Activated CD8-positive, alpha-beta T cell treated with anti-CD3 and anti-CD28 coated beads for 36 hours (primary cell): ENCODE results near the gene ANKRD10. TPM values are rescaled to one million over a fixed set of nuclear protein-coding genes. Genes with fewer than 3 reads are reported as not detected.

Experiments used
- ATAC-seq: fragments of 200-7000 bp; cut with Tn5 transposase; one replicate; pipeline ENCODE4 v1.10.0; 2021; ENCODE audit warnings: mild to moderate bottlenecking, moderate library complexity
- CTCF ChIA-PET: fragments of 350-600 bp; sonication (Branson Sonifier 250); formaldehyde crosslinking; loops from one replicate; lab custom pipeline; 2021; ENCODE audit warnings: antibody characterized with exemption; lab: Charles Lee
- POLR2A ChIA-PET: fragments of 350-600 bp; sonication (Branson Sonifier 250); formaldehyde crosslinking; loops from one replicate; lab custom pipeline; 2021; ENCODE audit warnings: antibody characterized with exemption; lab: Charles Lee
- DNase-seq: peaks from one replicate; pipeline ENCODE4 v3.0.0-alpha.2; 2020
- H3K27ac Mint-ChIP-seq: one replicate; pipeline ENCODE4 v1.8.0; 2021; ENCODE audit warnings: mild to moderate bottlenecking, mixed read lengths
- H3K27me3 Mint-ChIP-seq: one replicate; pipeline ENCODE4 v1.8.0; 2021; ENCODE audit warnings: mixed read lengths
- H3K36me3 Mint-ChIP-seq: one replicate; pipeline ENCODE4 v1.8.0; 2021; ENCODE audit warnings: low read depth, mixed read lengths
- H3K4me1 Mint-ChIP-seq: one replicate; pipeline ENCODE4 v1.8.0; 2021; ENCODE audit warnings: low read depth, mixed read lengths
- H3K4me3 Mint-ChIP-seq: one replicate; pipeline ENCODE4 v1.8.0; 2021; ENCODE audit warnings: mild to moderate bottlenecking, moderate library complexity, mixed read lengths
- H3K9me3 Mint-ChIP-seq: one replicate; pipeline ENCODE4 v1.8.0; 2021; ENCODE audit warnings: mixed read lengths
- intact Hi-C: fragments of 100-400 bp; cut with micrococcal nuclease; formaldehyde crosslinking; loops from one replicate; pipeline ENCODE4 v1.10.0; 2022
- total RNA-seq, 2 experiments: library from RNA; stranded (reverse); gene quantifications; one replicate each; pipeline ENCODE4 v1.2.3, GENCODE V29; 2021
- TF ChIP-seq, protein P1 (sequence below): fragments of 200-600 bp; IDR thresholded peaks from one replicate; pipeline ENCODE4 v1.8.0; 2022; ENCODE audit warnings: antibody characterized with exemption, mild to moderate bottlenecking

The ANKRD10 gene
- total RNA-seq, 2 experiments from 2014 or later: 81.6 to 86.1 TPM

GRCh38 chr13:110902370-110902769 lies 12.5 kb downstream of the ANKRD10 start:
- intact Hi-C loops: no loop called here
- no peaks in the 10 kb centered on the region for H3K27me3 Mint-ChIP-seq
- H3K9me3 Mint-ChIP-seq: no peaks in the 10 kb centered on the region
- DNase-seq (no peak), ATAC-seq (no peak)
- peaks cover 21% of the 10 kb centered on the region for H3K4me1 Mint-ChIP-seq
- no peak overlapping the region for H3K4me3 Mint-ChIP-seq
- H3K27ac Mint-ChIP-seq: no peak overlapping the region
- CTCF ChIA-PET: interaction anchor here (1.1 kb wide), 1 partner anchor 22 kb away, joined by 4 read pairs; no protein-coding TSS in a partner anchor
- peaks cover 44% of the 10 kb centered on the region for H3K36me3 Mint-ChIP-seq
- POLR2A ChIA-PET: interaction anchor here (2.8 kb wide), 1 partner anchor 11 kb away, joined by 21 read pairs; no protein-coding TSS in a partner anchor
- TF ChIP-seq, protein P1, sequence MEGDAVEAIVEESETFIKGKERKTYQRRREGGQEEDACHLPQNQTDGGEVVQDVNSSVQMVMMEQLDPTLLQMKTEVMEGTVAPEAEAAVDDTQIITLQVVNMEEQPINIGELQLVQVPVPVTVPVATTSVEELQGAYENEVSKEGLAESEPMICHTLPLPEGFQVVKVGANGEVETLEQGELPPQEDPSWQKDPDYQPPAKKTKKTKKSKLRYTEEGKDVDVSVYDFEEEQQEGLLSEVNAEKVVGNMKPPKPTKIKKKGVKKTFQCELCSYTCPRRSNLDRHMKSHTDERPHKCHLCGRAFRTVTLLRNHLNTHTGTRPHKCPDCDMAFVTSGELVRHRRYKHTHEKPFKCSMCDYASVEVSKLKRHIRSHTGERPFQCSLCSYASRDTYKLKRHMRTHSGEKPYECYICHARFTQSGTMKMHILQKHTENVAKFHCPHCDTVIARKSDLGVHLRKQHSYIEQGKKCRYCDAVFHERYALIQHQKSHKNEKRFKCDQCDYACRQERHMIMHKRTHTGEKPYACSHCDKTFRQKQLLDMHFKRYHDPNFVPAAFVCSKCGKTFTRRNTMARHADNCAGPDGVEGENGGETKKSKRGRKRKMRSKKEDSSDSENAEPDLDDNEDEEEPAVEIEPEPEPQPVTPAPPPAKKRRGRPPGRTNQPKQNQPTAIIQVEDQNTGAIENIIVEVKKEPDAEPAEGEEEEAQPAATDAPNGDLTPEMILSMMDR: no peak

DNA sequence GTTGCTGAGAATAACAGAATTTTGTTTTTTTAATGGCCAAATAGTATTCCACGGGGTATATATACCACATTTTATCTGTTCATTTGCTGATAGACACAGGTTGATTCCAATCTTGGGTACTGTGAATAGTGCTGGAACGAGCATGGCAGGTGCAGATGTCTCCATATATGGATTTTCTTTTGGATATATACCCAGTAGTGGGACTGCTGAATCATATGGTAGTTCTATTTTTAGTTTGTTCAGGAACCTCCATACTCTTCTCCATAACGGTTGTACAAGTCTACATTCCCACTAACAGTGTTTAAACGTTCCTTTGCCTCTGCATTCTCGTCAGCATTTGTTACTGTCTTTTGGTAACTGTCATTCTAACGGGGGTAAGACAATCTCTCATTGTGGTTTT lies 17.3 kb downstream of the ANKRD10 start:
- intact Hi-C loops: no loop called here
- ChIA-PET CTCF (no interaction called here), POLR2A (no interaction called here)
- no peak overlapping the region for H3K4me3 Mint-ChIP-seq
- peaks cover 23% of the 10 kb centered on the region for H3K36me3 Mint-ChIP-seq
- H3K27me3 Mint-ChIP-seq: no peaks in the 10 kb centered on the region
- H3K27ac Mint-ChIP-seq: no peak overlapping the region
- DNase-seq (no peak), ATAC-seq (no peak)
- TF ChIP-seq, protein P1: no peak
- H3K4me1 Mint-ChIP-seq: no peaks in the 10 kb centered on the region
- H3K9me3 Mint-ChIP-seq: no peaks in the 10 kb centered on the region

DNA sequence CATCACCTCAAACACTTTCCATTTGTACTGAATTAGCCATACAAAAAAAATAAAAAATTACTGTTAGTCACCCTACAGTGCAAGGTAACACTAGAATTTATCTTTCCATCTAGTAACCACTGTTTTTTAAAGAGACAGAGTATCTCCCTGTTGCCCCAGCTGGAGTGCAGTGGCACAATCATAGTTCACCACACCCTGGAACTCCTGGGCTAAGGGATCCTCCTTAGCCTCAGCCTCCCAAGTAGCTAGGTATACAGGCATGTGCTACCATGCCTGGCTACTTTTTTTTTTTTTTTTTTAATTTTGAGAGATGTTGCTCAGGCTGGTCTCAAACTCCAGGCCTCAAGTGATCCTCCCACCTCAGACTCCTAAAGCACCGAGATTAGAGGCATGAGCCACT lies 17.9 kb downstream of the ANKRD10 start:
- Mint-ChIP-seq H3K27ac (no peak overlapping the region), H3K9me3 (no peaks in the 10 kb centered on the region), H3K4me1 (no peaks in the 10 kb centered on the region), H3K36me3 (peaks cover 24% of the 10 kb centered on the region), H3K27me3 (no peaks in the 10 kb centered on the region), H3K4me3 (no peak overlapping the region)
- no peak for ATAC-seq
- POLR2A ChIA-PET: no interaction called here
- intact Hi-C loops: no loop called here
- TF ChIP-seq, protein P1: no peak
- CTCF ChIA-PET: no interaction called here
- no peak for DNase-seq

- peak overlapping the region; percentile 20 for H3K27ac Mint-ChIP-seq
- TF ChIP-seq, protein P1: no peak
- DNase-seq (no peak), ATAC-seq (no peak)
- ChIA-PET CTCF (no interaction called here), POLR2A (interaction anchor here (2.6 kb wide), 1 partner anchor 11 kb away, joined by 11 read pairs; no protein-coding TSS in a partner anchor)
- no peaks in the 10 kb centered on the region for H3K9me3 Mint-ChIP-seq
- intact Hi-C loops: no loop called here
- H3K36me3 Mint-ChIP-seq: peaks cover 20% of the 10 kb centered on the region
- H3K4me1 Mint-ChIP-seq: no peaks in the 10 kb centered on the region
- H3K27me3 Mint-ChIP-seq: no peaks in the 10 kb centered on the region
- H3K4me3 Mint-ChIP-seq: no peak overlapping the region
These were observed 20.8 kb downstream of the ANKRD10 start for GRCh38 chr13:110894086-110894485.

GRCh38 chr13:110893571-110893970 lies 21.3 kb downstream of the ANKRD10 start:
- H3K4me3 Mint-ChIP-seq: no peak overlapping the region
- POLR2A ChIA-PET: interaction anchor here (2.6 kb wide), 1 partner anchor 10 kb away, joined by 11 read pairs; no protein-coding TSS in a partner anchor
- H3K27ac Mint-ChIP-seq: no peak overlapping the region
- H3K4me1 Mint-ChIP-seq: no peaks in the 10 kb centered on the region
- H3K36me3 Mint-ChIP-seq: peaks cover 20% of the 10 kb centered on the region
- ATAC-seq (no peak), DNase-seq (no peak)
- CTCF ChIA-PET: no interaction called here
- intact Hi-C loops: no loop called here
- no peaks in the 10 kb centered on the region for H3K9me3 Mint-ChIP-seq
- H3K27me3 Mint-ChIP-seq: no peaks in the 10 kb centered on the region
- TF ChIP-seq, protein P1: no peak
